Endothelial cell (in vitro differentiated cells): Measurements from ENCODE around the gene RFPL4A. TPM values are rescaled to one million over a fixed set of nuclear protein-coding genes. Genes with fewer than 3 reads are reported as not detected.

Source experiments
- DNase-seq: peaks from one replicate; pipeline ENCODE4 v3.0.0; 2021; ENCODE audit warnings: low spot score
- H3K27ac Mint-ChIP-seq: one replicate; pipeline ENCODE4 v1.8.0; 2021; ENCODE audit warnings: mixed read lengths, inconsistent platforms; ENCODE audit not compliant: unreplicated experiment
- H3K27me3 Mint-ChIP-seq: one replicate; pipeline ENCODE4 v1.8.0; 2021; ENCODE audit warnings: mild to moderate bottlenecking, moderate library complexity, mixed read lengths, inconsistent platforms; ENCODE audit not compliant: unreplicated experiment
- H3K36me3 Mint-ChIP-seq: one replicate; pipeline ENCODE4 v1.8.0; 2021; ENCODE audit warnings: mild to moderate bottlenecking, low read depth, mixed read lengths, inconsistent platforms; ENCODE audit not compliant: unreplicated experiment
- H3K4me1 Mint-ChIP-seq: one replicate; pipeline ENCODE4 v1.8.0; 2021; ENCODE audit warnings: mild to moderate bottlenecking, mixed read lengths, inconsistent platforms; ENCODE audit not compliant: unreplicated experiment
- H3K4me3 Mint-ChIP-seq: one replicate; pipeline ENCODE4 v1.8.0; 2021; ENCODE audit warnings: mild to moderate bottlenecking, mixed read lengths, inconsistent platforms; ENCODE audit not compliant: unreplicated experiment
- H3K9me3 Mint-ChIP-seq: one replicate; pipeline ENCODE4 v1.8.0; 2021; ENCODE audit warnings: mixed read lengths, inconsistent platforms; ENCODE audit not compliant: unreplicated experiment
- CTCF ChIP-seq: fragments of 200-600 bp; sonication (generic); IDR thresholded peaks from one replicate; pipeline ENCODE4 v1.5.0; 2021; ENCODE audit warnings: antibody characterized with exemption; ENCODE audit not compliant: unreplicated experiment
- total RNA-seq: library from RNA; stranded (reverse); fragmentation: NEBNext Ultra II Directional; extraction: Animal tissue kit (Norgen Biotek cat#: 25700); gene quantifications from one replicate; pipeline ENCODE4 v1.2.1, GENCODE V29; 2021; ENCODE audit not compliant: unreplicated experiment

The RFPL4A gene
- total RNA-seq, 1 donor from 2014 or later: not detected

DNA sequence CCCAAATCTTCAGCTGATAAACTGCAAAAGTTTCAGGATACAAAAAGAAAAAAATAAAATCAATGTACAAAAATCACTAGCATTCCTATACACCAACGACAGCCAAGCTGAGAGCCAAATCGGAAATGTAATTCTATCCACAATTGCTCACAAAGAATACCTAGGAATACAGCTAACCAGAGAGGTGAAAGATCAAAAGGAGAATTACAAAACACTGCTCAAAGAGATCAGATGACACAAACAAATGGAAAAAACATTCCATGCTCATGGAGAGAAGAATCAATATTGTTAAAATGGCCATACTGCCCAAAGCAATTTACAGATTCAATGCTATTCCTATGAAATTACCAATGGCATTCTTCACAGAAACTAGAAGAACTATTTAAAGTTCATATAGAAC, 43.4 kb downstream of the RFPL4A start:
- no peaks in the 10 kb centered on the region for H3K4me1 Mint-ChIP-seq
- peaks cover 23% of the 10 kb centered on the region for H3K36me3 Mint-ChIP-seq
- peaks cover 44% of the 10 kb centered on the region for H3K9me3 Mint-ChIP-seq
- H3K27me3 Mint-ChIP-seq: peaks cover 7% of the 10 kb centered on the region
- H3K27ac Mint-ChIP-seq: no peak overlapping the region
- no peak overlapping the region for H3K4me3 Mint-ChIP-seq
- no peak for TF ChIP-seq CTCF
- no peak for DNase-seq

DNA sequence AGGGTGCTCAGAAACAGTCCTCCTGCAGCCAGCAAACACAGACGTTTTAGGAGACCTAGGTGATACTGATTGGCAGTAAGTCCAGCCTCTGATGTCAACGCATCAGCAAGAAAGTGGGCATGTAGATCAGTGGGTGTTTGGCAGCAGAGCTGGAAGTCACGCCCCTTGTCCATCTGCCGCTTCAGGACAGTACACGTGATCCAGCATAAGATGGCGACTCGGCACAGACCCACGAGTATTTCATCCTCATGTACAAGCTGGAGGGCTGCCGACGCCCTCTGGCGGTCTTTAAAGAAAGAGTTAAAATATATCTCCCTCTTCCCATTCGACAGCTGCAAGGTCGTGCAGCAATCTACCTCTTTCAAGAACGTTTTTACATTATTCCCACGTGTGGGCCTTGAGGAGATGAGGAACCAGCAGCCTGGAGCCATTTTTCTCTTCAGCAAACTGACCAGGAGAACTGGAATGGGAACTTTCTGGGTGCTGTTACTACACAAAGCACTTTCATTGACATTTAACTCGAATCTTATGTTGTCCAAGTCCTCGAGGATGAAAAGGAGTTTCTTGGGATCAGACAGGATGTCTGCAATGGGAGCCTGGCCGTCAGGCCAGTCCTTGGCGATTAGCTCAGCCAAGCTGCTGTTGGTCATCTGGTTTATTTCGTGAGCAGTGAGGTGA, 50.6 kb downstream of the RFPL4A start:
- Mint-ChIP-seq H3K27me3 (peaks cover 4% of the 10 kb centered on the region), H3K27ac (no peak overlapping the region), H3K9me3 (peaks cover 50% of the 10 kb centered on the region), H3K4me1 (no peaks in the 10 kb centered on the region), H3K36me3 (peaks cover 16% of the 10 kb centered on the region), H3K4me3 (no peak overlapping the region)
- TF ChIP-seq CTCF: no peak
- no peak for DNase-seq

DNA sequence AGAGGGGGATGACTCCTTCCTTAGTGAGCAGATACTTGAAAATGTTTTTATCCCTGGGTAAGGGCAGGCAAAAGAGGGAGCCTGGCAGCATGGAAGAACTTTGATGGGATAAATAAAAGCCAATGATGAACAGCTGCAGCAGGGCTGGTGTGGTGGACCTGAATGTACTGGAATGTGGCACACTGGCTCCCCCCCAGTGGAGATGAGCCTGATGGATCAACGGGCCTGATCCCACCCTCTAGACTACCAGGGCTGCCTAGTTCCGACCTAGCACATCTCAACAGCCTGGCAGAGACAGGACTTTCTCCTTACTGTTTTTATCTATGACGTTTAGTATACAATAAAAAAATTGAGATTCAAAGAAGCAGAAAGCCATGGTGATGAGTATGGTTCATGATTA, 52.4 kb downstream of the RFPL4A start:
- Mint-ChIP-seq H3K27me3 (peaks cover 4% of the 10 kb centered on the region), H3K4me1 (no peaks in the 10 kb centered on the region), H3K4me3 (no peak overlapping the region), H3K36me3 (peaks cover 13% of the 10 kb centered on the region), H3K27ac (no peak overlapping the region), H3K9me3 (peaks cover 48% of the 10 kb centered on the region)
- TF ChIP-seq CTCF: no peak
- DNase-seq: no peak

- no peak for DNase-seq
- H3K4me1 Mint-ChIP-seq: no peaks in the 10 kb centered on the region
- no peak for TF ChIP-seq CTCF
- no peak overlapping the region for H3K27ac Mint-ChIP-seq
- peaks cover 47% of the 10 kb centered on the region for H3K9me3 Mint-ChIP-seq
- H3K36me3 Mint-ChIP-seq: peaks cover 13% of the 10 kb centered on the region
- no peak overlapping the region for H3K4me3 Mint-ChIP-seq
- peaks cover 4% of the 10 kb centered on the region for H3K27me3 Mint-ChIP-seq
These were observed 53.6 kb downstream of the RFPL4A start for GRCh38 chr19:55812449-55812848.

Other genes with a start within 250 kb of the RFPL4A start
- 0.69 TPM for gene SBK2, start 222.0 kb upstream of the RFPL4A start, total RNA-seq
- 3.6 TPM for gene SBK3, start 213.6 kb upstream of the RFPL4A start, total RNA-seq
- gene ZNF579, start 178.2 kb upstream of the RFPL4A start, total RNA-seq: 36.4 TPM
- gene FIZ1, start 159.6 kb upstream of the RFPL4A start, total RNA-seq: 21.5 TPM
- gene ZNF524, start 158.8 kb upstream of the RFPL4A start, total RNA-seq: 9.3 TPM
- 14.5 TPM for gene ZNF865, start 153.4 kb upstream of the RFPL4A start, total RNA-seq
- 6.8 TPM for gene ZNF784, start 134.5 kb upstream of the RFPL4A start, total RNA-seq
- 34.0 TPM for gene ZNF580, start 118.1 kb upstream of the RFPL4A start, total RNA-seq
- 47.2 TPM for gene ZNF581, start 115.4 kb upstream of the RFPL4A start, total RNA-seq
- 20.1 TPM for gene CCDC106, start 110.9 kb upstream of the RFPL4A start, total RNA-seq
- gene U2AF2, start 104.1 kb upstream of the RFPL4A start, total RNA-seq: 219 TPM
- gene EPN1, start 83.9 kb upstream of the RFPL4A start, total RNA-seq: 250 TPM
- not detected for gene NLRP9, start 20.7 kb upstream of the RFPL4A start, total RNA-seq
- not detected for gene RFPL4AL1, start 10.0 kb downstream of the RFPL4A start, total RNA-seq
- not detected for gene NLRP11, start 72.9 kb downstream of the RFPL4A start, total RNA-seq
- not detected for gene NLRP4, start 77.4 kb downstream of the RFPL4A start, total RNA-seq
- gene NLRP13, start 173.2 kb downstream of the RFPL4A start, total RNA-seq: not detected
- not detected for gene NLRP8, start 188.7 kb downstream of the RFPL4A start, total RNA-seq
- not detected for gene NLRP5, start 227.7 kb downstream of the RFPL4A start, total RNA-seq